Femur (tissue), 1 donor: ENCODE measurements around the gene OXCT1.
A peak's percentile ranks its signal among the peaks of the same experiment; 100 is the strongest.
"Not testable (repeated sequence)": the region's sequence is repeated elsewhere in the genome, so short reads cannot be mapped to it uniquely, and the experiment has no call there.

Experiments
- DNase-seq: peaks from one replicate; pipeline ENCODE4 v3.0.0-alpha.2; 2017

The OXCT1 gene

DNA sequence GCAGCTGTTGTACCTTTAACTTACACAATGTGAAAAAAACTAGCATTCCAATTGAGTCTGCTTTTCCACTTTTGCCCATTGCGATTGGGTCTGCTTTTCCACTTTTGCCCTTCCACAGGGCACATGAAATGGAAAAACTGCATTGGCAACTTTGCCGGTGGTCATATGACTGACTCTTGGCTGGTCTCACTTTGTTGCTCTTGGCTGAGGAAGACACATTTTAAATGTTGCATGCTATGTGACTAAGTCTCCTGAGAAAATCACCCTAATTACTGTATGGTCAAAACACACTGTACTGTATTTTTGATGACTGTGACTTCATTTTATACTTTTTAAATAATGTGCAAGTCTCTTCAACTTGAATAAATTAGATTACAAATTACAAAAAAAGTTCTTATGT, 1.6 kb upstream of the OXCT1 start:
- DNase-seq = peak; percentile 88

DNA sequence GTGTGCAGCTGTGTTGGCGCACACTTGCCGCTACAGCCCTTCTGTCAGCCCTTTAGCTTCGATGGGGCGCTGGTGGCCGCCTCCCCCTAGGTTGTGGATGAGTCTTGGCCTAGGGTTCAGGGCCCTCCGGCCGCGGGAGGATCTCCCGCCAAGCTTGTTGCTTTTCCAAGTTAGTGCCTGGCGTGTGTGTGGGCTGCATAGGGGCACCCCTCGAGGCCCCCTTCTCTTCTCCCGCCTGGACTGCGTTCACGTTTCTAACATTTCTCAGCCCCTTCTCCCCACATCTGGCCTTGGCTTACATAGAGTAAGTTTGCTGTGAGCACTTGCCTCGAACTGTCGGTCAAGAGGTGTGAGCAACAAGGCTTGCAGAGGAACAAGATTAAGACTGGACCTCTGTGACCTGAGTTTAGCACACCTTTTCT, 413 bp upstream of the OXCT1 start:
- DNase-seq = no peak

DNA sequence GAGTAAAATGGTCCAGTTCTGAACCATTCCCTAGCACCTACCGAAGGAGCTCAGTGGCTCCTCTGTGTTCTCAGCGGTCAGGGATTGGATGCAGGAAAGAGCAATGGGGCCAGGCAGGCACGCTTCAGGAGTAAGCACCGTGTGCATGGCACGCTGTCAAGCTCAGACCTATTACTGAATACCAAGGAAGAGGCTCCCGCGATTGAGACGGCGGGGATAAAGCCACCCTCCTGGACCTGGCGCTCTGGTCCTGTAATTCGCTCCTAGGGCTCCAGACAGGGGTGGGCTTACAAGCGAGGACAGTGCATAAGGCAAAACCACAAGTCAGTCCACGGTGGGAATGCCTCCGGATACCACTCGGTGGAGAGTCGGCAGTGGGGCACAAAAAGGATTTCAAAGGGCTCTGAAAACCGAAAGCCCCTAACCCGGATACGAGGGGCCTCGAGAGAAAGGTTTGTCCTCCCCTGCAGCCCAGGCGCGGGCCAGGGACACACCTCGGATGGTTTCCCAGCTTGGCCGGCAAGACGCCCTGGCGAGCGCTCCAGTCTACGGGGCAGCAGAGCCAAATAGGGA, 988 bp downstream of the OXCT1 start:
- DNase-seq = peak; percentile 55

DNA sequence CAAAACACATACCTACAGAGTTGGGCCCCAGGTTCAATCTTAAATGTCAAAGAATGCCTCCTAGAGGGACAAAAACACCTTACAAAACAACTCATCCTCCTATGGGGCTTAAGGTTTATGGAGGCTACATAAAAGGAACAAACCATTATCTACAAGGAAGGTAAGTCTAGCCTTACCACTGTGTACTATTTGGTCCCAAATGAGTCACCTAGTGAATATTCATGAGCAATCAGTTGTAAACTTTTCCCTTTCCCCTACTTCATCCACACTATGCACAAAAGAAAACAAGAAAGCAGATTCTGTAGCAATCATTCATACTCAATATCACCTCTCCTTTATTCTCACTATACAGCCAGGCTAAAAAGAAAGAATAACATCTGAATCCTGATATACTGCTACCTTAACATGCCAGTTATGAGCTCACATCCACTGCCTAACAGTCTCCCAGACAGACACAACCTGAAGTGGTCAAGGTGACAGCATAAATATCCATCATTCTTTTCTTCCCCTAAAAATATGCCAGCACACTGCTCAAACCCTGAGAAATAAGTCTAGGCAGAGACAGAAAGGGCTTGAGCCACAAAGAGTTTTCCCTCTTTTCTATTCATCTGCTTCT, 6.2 kb downstream of the OXCT1 start:
- no peak for DNase-seq

DNA sequence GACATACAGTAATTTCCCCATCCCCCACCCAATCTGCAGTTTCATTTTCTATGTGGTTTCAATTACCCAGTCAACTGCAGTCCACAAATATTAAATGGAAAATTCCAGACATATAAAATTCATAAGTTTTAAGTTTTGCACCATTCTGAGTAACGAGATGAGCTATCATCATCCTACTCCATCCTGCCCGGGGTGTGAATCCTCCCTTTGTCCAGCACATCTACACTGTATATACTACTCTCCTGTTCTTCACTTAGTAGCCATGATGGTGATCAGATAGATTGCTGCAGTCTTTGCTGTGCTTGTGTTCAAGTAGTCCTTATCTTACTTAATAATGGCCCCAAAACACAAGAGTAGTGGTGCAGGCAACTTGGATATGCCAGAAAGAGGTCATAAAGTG, 11.3 kb downstream of the OXCT1 start:
- no peak for DNase-seq

DNA sequence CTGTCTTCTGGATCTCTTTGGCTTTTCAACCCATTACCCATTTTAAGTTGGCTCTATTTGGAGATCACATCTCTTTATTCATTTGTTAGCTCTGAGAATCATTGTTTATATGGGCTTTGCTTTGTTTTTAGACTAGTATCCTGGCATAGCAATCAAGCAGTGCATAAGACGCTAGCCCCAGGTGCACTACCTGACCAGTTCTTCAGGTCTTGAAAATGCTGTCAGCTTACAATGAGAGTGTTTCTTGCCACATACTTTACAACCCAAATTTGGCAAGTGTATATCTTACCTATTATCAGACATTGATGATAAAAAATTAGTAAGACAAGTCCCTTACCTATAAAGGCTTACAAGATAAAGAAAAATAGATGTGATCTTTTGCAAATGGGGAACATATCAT, 12.2 kb downstream of the OXCT1 start:
- no peak for DNase-seq

DNA sequence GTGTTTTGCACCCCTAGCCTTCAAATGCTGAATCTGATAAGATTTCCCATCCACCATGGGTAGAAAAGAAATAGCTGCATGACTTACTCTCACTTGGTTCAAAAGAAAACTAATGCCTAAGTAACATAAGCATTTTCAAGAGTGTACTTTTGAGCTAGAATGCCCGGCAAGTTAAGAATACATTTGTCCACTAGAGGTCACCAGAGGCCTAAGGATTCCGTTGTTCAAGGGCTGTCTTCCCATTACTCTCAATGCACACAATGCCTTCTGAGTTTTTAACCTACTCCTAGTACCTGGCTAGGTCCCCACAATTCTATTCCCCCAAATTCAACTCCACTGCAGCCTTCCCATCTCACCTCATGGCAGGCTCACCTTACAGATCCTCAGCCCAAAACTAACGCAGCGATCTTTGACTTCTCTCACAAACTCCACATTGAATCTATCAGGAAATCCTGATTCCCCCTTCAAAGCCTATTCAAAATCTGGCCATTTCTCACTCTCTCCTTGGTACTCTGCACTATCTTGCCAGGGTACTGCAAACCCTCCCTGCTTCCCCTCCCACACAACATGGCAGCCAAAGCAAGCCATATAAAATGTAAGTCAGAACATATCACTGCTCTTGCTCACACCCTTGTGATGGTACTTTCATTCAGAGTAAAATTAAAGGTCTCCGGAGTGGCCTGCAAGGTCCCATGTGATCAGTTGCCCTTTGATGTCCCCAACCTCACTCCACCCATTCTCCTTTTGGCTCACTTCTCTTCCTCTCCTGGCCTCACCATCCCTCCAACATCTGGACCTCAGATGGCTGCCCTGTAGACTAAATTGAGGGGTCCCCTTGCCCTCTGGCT, 13.4 kb downstream of the OXCT1 start:
- peak; percentile 59 for DNase-seq

DNA sequence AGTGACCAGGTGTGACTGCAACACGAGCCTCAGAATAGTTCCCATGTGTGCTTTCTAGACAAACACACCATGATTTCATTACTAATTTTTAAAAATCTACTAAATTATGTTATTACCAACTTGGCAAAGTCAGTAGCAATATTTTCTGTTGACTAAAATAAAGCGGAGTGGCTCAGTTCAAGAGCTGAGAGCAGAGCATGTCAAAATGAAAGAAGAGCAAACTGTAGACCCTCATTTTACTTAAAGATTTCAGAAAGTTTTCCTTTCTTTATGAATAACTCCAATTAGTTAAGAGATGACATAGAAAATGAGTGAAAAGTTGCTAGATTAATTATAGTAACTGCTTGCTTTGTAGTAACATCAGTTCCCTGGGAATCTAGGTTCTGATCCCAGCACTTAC, 17.9 kb downstream of the OXCT1 start:
- DNase-seq = no peak

DNA sequence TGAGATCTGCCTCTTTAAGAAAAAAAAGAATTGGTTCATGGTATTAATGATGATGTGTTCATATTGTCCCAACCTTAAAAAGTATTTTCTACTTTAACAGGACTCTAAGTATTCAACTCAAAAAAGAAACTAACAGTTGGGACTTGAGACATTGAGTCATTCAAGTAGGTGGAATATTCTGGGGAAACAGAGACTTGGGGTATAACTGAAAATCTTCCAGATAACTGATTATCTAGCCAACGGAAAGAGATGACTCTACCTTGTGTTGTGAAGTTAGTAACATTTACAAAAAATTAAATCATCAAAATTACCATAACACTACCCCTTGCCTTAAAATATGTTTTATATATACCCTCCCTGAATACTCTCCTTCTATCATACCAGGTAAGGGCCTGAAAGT, 19.1 kb downstream of the OXCT1 start:
- no peak for DNase-seq

DNA sequence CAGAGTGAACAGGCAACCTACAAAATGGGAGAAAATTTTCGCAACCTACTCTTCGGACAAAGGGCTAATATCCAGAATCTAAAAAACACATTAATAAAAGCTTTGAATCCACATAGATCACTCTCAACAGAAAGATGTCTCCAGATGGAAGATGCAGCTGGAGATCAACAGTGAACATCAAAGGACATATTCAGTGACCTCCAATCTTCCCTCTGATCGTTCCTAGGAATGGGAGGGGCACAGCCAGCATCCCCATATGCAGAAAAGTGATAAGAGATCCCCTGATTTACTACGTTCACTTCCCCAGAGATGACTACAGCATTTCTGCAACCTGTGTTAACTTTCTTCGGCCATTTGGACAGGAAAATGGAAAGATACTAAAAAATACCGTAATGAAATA, 21.2 kb downstream of the OXCT1 start:
- no peak for DNase-seq

DNA sequence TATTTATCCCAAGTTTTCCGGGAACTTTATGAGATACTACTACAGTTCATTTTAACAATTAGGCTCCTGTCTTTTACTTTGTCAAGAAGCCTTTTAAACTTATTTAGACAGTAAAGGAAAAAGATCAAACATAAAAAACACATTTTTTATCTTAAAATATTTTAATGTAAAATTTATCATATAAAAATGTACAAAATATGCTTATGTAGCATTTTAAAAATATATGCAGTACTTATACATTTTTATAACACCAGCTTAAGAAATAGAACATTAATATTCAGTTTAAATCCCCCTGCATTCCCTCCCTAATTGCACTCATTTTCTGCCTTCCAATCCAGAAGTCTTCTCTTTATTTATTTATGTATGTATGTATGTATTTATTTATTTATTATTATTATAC, 24.5 kb downstream of the OXCT1 start:
- not testable (repeated sequence) for DNase-seq

DNA sequence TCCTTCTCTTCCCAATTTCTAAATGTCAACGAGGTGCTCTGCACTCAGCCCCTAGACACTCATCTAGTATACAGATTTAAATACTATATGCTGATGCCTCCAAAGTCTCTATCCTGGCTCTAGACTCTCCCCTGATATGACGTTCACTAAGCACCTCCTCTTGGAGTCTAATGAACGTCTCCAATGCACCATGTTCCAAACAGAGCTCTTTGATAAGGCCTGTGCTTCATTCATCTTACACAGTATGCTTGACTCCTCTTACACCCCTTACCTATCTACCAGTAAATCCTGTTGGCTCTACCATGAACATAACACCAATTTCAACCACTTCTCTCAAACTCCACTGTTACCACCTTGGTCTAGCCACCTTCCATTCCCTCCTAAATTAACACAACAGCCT, 25.7 kb downstream of the OXCT1 start:
- DNase-seq = no peak

DNA sequence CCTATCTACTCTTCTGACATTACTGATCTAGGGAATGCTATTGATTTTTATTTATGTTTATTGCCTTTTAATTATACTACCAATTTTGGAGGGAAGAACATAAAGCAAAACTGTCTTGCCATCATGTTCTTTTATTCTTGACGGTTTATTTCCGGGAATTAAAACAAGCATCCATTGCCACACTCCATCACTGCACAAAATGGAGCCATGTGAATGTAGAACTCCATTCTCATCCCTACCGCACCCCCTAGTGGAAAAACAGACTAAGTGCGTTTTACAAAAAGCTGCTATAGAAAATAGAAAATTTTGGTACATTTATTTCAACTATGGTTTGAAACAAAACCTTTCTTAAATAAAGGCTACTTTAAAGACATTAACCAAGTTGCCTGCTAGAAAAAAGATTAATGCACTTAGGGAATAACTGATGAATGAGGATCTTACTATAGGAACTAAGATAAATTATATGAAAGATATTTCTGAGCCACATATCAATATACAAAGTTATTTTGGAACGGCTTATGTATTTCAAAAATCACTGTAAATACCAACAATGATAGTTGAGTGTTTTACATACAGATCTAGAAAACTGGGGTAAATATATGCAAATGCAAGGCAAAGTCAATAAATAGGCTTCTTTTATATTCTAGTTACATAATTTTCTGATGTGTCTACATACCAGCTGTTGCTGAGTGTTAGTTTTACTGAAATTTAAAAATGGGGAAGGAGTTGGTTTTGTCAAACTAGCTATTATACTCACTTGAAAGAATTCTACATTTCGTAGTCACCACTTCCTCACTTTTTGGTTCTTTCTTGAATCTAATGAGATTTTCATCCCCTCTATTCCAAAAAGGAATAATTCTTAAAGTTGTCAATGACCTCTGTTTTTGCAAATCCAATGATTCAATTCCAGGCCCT, 26.5 kb downstream of the OXCT1 start:
- no peak for DNase-seq

DNA sequence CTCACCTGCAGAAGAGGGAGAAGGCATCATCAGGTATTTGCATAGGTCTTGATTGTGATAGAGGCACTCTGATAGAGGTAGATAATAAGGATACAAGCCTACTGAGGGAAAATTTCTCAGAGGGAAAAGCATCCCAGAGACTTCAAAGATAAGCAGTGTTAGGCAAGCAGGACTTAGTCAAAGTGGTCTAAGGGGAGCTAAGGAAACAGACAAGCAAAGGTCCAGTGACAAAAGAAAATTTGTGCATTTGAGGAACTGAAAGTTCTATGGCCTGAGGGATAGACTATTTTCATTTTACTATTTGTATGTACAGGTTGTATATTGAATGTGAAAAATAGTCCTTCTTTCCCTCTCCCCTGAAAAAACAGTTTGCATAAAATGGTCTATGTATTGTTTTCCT, 27.4 kb downstream of the OXCT1 start:
- no peak for DNase-seq

DNA sequence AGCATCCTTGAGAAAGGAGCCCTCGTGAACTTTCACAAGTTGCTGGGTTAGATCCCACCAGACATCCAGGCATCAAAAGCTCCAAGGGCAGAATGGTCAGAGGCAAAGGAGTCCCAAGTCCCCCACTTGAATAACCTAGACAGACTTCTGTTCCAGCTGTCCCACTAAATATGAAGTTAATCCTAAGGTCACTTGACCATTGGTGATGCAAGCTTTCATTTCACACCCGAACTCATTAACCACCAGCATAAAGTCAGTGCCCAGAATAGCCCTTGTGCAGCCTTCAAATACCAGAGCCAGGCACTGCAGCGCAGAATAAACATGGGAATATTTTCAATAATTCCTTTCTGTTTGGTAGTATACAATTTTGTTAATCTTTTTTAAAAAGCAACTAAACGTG, 28.9 kb downstream of the OXCT1 start:
- no peak for DNase-seq

DNA sequence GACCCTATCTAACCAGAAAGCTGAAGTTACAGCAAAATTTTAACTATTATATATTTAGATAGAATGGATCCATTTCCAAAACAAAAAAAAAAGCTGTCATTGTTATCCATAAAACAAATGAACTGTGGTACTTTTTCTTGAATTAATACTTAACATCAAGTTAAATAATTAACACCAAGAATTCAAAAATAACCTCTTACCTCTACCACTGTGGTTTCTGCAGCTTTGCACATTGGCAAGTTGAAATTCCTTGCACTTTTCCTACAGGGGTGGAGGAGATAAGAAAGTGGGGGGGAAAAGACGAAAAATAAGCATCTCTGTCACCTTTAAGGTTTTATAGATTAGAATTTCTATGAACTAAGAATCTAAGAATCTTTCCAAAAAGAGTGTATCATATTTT, 30.0 kb downstream of the OXCT1 start:
- DNase-seq = no peak

DNA sequence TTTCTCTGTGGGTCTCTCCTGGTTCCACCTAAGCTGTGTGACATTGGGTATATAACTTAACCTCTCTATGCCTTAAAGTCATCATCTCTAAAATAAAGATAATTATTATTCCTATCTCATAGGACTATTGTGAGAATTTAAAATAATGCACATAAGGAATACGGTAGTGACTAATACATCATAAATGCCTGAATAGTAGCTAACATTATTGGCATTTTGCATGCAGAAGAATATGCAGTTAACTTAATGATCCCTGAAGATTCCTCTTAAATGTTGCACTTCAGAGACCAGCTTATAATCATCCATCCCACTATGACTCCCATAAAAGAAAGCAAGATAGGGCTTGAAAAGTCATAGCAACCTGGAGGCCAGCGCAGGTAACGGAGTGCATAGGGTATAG, 32.4 kb downstream of the OXCT1 start:
- no peak for DNase-seq

DNA sequence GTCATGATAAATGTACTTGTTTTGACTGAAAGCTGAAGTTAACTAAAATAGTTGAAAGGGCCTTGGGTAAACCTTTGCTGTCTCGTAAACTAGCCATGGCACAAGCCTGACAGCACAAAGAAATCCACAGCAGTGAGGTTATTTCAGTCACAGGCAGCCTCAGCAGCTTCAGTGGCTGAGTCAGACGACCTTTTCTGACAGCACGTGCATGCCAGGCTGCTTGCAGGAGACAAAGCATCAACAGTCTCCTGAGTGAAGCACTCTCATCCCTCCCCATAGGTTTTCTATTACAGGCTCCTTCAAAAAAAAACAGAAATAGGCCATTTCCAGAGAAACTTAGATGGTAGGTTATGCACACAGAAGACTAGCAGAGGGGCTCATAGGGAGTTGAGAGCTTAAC, 34.6 kb downstream of the OXCT1 start:
- DNase-seq = peak; percentile 25

DNA sequence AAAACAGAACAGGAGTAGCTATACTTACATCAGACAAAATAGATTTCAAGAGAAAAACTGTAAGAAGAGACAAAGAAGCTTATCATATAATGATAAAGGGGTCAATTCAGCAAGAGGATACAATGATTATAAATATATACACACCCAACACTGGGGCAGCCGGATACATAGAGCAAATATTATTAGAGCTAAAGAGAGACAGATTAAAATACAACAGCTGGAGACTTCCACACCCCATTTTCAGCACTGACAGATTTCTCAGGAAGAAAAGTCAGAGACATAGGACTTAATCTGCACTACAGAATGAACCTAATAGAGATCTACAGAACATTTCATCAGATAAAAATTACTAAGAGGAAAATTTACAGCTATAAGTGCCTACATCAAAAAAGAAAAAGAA, 35.7 kb downstream of the OXCT1 start:
- DNase-seq = no peak

DNA sequence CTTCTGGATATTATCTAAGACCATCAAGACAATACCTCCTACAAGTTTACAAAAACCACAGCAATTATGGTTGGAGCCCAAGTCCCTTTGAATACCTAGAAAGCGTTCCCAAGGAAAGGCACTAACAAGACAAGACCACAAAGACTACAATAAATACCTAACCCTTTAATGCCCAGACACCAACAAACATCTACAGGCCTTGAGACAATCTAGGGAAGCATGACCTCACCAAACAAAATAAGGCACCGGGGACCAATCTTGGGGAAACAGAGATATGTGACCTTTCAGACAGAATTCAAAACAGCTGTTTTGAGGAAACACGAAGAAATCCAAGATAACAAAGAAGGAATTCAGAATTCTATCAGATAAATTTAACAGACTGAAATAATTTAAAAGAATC, 37.8 kb downstream of the OXCT1 start:
- no peak for DNase-seq

DNA sequence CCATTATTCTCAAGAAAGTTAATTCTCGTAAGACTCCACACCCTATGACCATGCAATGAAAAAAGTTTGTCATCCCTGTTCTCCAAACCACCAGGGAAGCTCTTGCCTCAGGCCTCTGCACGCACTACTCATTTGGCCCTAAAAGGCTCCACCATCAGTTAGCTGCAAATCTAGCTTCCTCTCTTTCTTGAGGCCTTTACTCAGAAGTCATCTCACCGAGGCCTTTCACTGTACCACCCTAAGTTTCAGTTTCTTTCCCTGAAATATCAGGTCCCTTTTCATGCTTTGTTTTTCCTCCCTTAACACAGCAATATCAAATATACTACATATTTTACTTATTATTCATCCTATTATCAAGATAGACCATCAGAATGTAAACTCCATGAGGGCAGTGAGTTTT, 39.1 kb downstream of the OXCT1 start:
- DNase-seq = no peak

DNA sequence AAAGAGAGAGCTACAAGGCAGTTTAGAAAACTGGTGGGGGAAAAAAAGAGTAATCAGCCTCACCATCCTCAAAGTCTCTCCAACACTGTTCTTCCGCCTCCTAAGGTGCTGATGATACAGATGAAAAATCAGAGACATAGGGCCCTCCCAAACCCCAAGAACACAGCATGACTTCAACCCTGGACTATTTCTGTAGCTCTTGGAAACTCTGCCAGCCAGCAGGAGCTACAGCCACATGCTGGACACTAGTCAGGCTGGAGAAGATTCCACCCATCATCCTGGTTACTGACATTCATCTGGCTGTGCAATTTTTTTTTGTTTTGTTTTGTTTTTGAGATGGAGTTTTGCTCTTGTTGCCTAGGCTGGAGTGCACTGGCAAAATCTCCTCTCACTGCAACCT, 42.4 kb downstream of the OXCT1 start:
- no peak for DNase-seq

DNA sequence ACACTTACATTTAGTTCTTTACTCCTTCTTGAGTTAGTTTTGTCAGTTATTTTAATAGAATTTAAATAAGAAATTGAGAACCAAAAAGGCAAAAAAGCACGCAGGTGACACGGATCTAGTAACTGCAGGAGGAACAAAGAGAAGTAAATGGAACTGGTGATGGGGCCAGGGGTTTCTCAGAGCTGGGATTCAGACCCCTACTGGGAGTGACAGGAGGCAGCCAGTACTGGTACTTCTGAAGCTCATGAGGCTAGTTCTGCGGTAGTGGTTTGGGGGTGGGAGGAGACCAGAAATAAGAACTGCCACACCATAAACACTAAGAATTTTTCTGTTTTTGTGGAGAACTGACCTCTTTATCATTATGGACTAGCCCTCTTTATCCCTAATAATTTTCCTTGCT, 48.2 kb downstream of the OXCT1 start:
- no peak for DNase-seq
